Activated CD8-positive, alpha-beta memory T cell treated with anti-CD3 and anti-CD28 coated beads for 48 hours (primary cell): ENCODE results near the gene CFAP126.
"Not testable (repeated sequence)": the region's sequence is repeated elsewhere in the genome, so short reads cannot be mapped to it uniquely, and the experiment has no call there.

Source experiments
- DNase-seq, 3 experiments: peaks; one replicate each; pipeline ENCODE4 v3.0.0-alpha.2; 2020; ENCODE audit warnings: low read depth in 2 of 3, low spot score in 2 of 3

CFAP126 gene

DNA sequence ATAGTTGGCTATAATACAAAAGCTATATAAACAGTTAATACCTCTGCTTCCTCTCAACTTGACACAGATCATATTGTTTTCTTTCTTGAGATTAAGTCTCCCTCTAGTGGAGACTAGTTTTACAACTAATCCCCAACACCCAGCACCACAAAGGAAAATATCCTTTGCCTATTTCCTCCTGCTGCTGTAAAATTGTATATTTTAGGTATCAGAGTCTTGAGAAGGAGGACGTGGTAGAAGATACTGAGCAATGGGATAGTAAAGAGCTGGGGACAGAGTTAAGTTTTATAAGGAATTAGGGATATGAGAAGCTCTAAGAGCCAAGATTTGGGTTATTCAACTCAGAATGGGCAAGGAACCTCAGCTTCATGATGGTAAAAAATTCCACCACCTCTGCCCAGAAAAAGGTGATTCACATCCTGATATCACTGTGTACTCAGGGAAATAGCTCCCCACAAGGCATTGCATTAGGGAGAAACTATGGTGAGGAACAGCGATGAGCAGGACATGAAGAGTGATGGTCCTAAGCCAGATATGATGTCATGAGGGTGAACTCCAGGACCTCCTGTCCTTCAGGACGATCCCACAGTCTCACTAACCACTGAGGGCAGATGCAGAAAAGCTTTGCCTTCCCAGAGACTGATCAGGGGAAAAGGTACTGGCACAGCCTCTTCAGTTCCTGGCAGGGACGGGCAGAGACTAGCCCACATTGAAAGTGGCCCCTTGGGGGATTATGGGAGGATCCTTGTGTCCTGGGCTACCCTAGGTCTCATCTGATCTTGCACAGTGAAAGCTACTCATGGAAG lies 14.7 kb upstream of the CFAP126 start:
- no peak for DNase-seq

- DNase-seq = no peak
Observed at GRCh38 chr1:161381707-161382106, 14.0 kb upstream of the CFAP126 start.

DNA sequence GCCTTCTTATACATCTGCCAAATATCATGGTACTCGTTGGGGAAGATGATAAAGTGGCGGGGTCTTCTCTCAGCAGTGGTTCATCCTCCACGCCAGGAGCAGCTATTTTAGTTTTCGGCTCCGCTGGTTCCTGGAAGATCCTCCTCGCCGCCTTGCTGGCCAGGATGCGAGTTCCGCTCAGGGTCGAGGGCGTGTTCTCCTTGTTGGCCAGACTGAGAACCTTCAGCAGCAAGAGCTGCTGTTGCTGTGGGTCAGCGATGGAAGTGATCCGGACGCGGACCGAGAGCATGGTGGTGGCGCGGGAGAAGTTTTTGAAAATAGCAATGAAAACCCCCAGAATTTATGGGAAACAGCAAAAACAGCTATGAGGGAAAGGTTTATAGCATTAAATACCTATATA lies 11.4 kb upstream of the CFAP126 start:
- DNase-seq = no peak

DNA sequence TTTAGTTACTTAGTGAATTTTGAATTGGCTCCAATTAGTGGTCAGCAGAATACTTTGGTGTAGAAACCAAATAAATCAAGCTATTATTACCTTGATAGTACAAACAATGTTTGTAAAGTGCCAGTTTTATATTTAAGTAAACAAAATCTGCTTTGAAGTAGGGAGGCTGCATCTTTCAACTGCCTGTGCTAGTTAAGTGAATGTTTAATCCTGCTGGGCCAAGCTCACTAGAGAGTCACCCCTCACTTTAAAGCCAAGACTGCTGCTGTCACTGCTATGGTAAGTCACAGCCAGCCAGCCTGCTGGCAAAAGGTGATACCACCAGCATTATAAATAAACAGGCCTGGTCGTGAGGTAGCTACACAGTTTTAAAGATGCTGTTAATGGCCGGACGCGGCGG lies 10.3 kb upstream of the CFAP126 start:
- DNase-seq = no peak

DNA sequence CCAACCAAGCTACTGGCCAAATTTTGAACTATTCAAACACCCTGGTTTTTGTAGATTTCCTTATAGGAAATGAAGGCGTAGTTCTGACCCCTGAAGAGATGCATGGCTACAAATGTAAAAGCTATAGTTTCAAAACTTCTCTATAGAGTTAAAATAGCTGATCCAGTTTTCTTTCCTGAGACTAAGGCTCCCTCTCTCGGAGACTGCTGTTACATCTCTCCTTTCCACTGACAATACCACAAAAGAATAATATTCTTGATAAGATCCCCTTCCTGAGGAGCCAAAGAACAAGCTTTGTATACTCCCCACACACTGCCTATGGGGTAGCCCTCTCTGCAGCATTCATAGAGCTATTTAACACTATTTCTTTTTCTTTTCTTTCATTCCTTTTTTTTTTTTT lies 6.7 kb upstream of the CFAP126 start:
- DNase-seq = no peak

- no peak for DNase-seq
Observed at GRCh38 chr1:161373442-161373841, 5.8 kb upstream of the CFAP126 start.

- DNase-seq = no peak
Observed at GRCh38 chr1:161365207-161365606, 2.5 kb downstream of the CFAP126 start.

DNA sequence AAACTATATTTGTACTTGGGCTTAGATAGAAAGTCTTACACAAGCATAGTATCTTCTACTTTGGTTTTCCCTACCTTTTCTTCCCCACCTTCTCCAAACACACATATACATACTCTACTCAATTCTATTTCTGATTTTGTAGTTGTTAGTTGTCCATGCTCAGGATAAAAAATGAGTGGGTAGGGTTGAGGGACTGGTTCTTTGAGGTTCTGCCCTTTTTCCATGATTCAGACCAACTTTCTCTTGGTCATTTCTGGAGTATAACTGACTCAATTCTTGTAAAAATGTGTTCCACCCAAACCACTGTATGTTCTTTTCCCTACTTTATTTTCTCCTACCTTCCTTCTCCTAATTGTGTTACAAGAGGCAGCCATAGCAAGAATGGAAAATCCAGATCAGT lies 3.3 kb downstream of the CFAP126 start:
- no peak for DNase-seq

GRCh38 chr1:161359291-161359690 lies 8.4 kb downstream of the CFAP126 start:
- no peak for DNase-seq

DNA sequence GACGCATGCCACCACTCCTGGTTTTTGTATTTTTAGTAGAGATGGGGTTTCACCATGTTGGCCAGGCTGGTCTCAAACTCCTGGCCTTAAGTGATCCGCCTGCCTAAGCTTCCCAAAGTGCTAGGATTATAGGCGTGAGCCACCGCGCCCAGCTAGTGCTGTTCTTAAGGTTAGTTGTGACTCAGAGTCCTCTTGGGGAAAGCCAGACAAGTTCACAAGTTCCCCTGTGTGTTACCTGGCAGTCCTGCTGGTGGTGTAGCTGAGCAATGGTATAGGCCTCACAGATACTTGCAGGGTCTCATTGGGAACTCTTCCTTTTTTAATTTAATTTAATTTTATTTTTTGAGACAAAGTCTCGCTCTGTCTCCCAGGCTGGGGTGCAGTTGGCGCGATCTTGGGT lies 10.6 kb downstream of the CFAP126 start:
- no peak for DNase-seq

DNA sequence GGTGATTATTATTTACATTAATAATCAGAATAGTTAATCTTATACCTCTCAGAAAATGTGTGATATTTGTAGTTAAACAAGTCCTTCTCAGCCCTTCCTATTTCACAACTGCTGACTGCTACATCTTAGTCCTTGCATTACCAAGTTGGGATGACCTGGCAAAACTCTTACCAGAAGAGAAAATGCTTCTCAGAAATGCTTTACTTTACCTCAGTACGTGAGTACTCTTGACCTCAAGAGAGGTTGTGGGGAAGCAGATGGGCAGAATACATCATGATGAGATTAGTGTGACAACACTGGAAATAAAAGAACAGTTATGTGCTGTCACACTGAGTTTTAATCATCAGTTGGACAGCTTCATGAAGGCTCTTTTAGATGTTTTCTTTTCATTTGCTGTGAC lies 16.2 kb downstream of the CFAP126 start:
- DNase-seq = no peak

- no peak for DNase-seq
Observed at GRCh38 chr1:161350671-161351070, 17.0 kb downstream of the CFAP126 start.

DNA sequence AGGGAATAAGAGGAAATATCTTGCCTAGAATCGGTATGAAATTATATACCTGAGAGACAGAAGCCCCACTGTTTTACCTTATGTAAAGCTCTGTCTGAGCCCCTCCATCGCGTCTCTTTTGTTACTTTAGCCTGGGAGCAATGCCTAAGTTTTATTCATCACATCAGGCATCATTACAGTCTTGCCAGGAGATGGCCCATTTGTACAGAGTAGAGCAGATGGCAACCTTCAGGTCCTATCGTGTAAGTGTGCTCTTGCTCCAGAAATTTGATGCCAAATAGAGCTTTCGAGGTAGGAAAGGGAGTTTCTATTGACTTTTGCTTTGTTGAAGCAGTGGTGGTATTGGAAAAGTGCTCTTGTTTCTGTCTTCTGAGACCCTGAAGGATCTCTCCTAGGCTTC lies 24.9 kb downstream of the CFAP126 start:
- DNase-seq = no peak

DNA sequence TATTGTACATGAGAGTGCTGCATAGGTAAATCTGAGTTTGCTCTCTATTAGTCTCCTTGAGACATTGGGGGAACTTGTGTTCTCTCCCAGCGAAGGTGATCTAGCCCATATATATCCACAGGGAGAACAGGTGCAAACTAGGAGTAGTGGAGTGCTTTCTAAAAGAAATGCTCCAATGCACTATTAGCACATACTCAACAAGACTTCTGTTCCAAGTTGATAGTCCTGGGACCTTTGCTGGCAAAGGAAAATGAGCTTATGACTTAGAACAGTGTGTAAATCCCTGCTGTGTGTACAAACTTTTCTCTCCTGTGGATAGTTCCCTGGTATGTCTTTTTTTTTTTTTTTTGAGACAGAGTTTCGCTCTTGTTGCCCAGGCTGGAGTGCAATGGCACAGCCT lies 25.5 kb downstream of the CFAP126 start:
- DNase-seq = no peak

GRCh38 chr1:161335796-161336195 lies 31.9 kb downstream of the CFAP126 start:
- no peak for DNase-seq

DNA sequence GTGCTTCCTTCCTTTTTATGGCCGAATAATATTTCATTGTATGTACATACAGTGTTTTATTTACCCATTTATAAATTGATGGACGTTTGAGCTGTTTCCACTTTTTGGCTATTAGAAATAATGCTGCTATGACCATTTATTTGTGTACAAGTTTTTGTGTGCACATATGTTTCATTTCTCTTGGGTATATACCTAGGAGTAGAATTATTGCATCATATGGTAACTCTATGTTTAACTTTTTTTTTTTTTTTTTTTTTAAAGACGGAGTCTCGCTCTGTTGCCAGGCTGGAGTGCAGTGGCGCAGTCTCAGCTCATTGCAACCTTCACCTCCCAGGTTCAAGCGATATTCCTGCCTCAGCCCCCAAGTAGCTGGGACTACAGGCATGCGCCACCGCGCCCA lies 34.5 kb downstream of the CFAP126 start:
- no peak for DNase-seq

DNA sequence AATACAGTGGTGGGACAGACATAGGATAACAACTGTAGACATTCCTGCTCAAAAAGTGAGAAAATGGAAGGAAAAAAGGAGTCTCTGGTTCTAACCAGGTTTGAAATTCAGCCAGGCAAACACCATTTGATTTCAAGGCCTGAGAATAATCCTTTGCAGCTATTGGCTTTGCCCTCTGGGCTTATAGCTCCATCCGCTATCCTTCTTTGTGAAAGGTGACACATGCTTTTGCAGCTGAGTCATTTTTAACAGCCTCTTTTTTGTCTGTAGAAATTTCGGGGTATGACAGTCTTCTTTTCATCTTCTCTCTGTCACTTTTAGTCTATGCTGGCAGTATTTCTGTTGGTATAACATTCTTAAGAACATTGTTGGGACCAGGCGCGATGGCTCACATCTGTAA lies 37.3 kb downstream of the CFAP126 start:
- DNase-seq = no peak

- DNase-seq = no peak
Observed at GRCh38 chr1:161324020-161324419, 43.7 kb downstream of the CFAP126 start.

DNA sequence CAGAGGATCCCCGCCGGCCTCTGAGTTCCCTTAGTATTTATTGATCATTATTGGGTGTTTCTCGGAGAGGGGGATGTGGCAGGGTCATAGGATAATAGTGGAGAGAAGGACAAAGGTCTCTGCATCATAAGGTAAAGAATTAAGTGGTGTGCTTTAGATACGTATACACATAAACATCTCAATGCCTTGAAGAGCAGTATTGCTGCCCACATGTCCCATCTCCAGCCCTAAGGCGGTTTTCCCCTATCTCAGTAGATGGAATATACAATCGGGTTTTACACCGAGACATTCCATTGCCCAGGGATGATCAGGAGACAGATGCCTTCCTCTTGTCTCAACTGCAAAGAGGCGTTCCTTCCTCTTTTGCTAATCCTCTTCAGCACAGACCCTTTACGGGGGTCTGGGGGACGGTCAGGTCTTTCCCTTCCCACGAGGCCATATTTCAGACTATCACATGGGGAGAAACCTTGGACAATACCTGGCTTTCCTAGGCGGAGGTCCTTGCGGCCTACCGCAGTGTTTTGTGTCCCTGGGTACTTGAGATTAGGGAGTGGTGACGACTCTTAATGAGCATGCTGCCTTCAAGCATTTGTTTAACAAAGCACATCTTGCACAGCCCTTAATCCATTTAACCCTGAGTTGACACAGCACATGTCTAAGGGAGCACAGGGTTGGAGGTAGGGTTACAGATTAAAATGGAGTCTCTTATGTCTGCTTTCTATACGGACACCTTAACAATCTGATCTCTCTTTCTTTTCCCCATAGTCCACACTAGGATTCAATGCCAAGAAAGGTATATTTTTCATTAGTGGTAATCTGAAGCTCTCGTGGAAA lies 51.6 kb downstream of the CFAP126 start:
- DNase-seq = not testable (repeated sequence)
